ENCODE data around the gene SORL1.

- TF ChIP-seq POLR2A (IDR thresholded peaks at IDR 0.05) (no peak), CTCF (IDR thresholded peaks at IDR 0.05) (no peak), EP300 (IDR thresholded peaks at IDR 0.05) (no peak)
These were observed 37.8 kb upstream of the SORL1 start for GRCh38 chr11:121414141-121414913.

Data from suprapubic skin (tissue), 3 donors.